H9 (cell line): ENCODE results near the gene RASGRP3. TPM values are rescaled to one million over a fixed set of nuclear protein-coding genes. Genes with fewer than 3 reads are reported as not detected.

Experiments
- DNase-seq: peaks from one replicate; pipeline ENCODE4 v3.0.0-alpha.2; 2017
- H2AFZ ChIP-seq: one replicate; pipeline ENCODE4 v1.6.1; 2013; ENCODE audit warnings: mild to moderate bottlenecking, low read length, control low read depth, moderate library complexity
- H2AK5ac ChIP-seq: 2 replicates; pipeline ENCODE4 v1.6.1; 2013; ENCODE audit warnings: low read length, control low read depth, mixed read lengths; ENCODE audit not compliant: insufficient read length
- H2BK120ac ChIP-seq: one replicate; pipeline ENCODE4 v1.6.1; 2013; ENCODE audit warnings: low read depth, mild to moderate bottlenecking, low read length, control low read depth, inconsistent platforms; ENCODE audit not compliant: poor library complexity, severe bottlenecking
- H2BK12ac ChIP-seq: 2 replicates; pipeline ENCODE4 v1.6.1; 2013; ENCODE audit warnings: low read length, control low read depth, mixed read lengths, low read depth; ENCODE audit not compliant: insufficient read length
- H2BK15ac ChIP-seq: 2 replicates; pipeline ENCODE4 v1.6.1; 2013; ENCODE audit warnings: low read depth, low read length, control low read depth
- H2BK20ac ChIP-seq: one replicate; pipeline ENCODE4 v1.6.1; 2013; ENCODE audit warnings: low read depth, mild to moderate bottlenecking, low read length, control low read depth, inconsistent platforms; ENCODE audit not compliant: poor library complexity, severe bottlenecking
- H2BK5ac ChIP-seq: 2 replicates; pipeline ENCODE4 v1.6.1; 2013; ENCODE audit warnings: low read length, control low read depth, mixed read lengths; ENCODE audit not compliant: insufficient read length
- H3K14ac ChIP-seq: 2 replicates; pipeline ENCODE4 v1.6.1; 2013; ENCODE audit warnings: low read length, control low read depth; ENCODE audit not compliant: insufficient read depth
- H3K18ac ChIP-seq: 2 replicates; pipeline ENCODE4 v1.6.1; 2013; ENCODE audit warnings: low read depth, mild to moderate bottlenecking, mixed read lengths, low read length, control low read depth; ENCODE audit not compliant: insufficient read length
- H3K23ac ChIP-seq: 2 replicates; pipeline ENCODE4 v1.6.1; 2013; ENCODE audit warnings: low read length, control low read depth, mixed read lengths, low read depth; ENCODE audit not compliant: insufficient read length
- H3K23me2 ChIP-seq: 2 replicates; pipeline ENCODE4 v1.6.1; 2013; ENCODE audit warnings: low read depth, mild to moderate bottlenecking, mixed read lengths, low read length, control low read depth; ENCODE audit not compliant: insufficient read length, poor library complexity, severe bottlenecking
- H3K27ac ChIP-seq: 2 replicates; pipeline ENCODE4 v1.5.1; 2013; ENCODE audit warnings: low read length, control low read depth, mixed read lengths, low read depth; ENCODE audit not compliant: insufficient read length
- H3K27me3 ChIP-seq: 2 replicates; pipeline ENCODE4 v1.6.1; 2013; ENCODE audit warnings: low read length, control low read depth, inconsistent platforms; ENCODE audit not compliant: insufficient read depth
- H3K4ac ChIP-seq: 2 replicates; pipeline ENCODE4 v1.6.1; 2013; ENCODE audit warnings: low read depth, mild to moderate bottlenecking, control low read depth, inconsistent platforms, low read length, moderate library complexity
- H3K4me1 ChIP-seq: 2 replicates; pipeline ENCODE4 v1.6.1; 2013; ENCODE audit warnings: low read length, control low read depth, inconsistent platforms; ENCODE audit not compliant: insufficient read depth
- H3K4me2 ChIP-seq: 2 replicates; pipeline ENCODE4 v1.6.1; 2013; ENCODE audit warnings: low read length, control low read depth, mixed read lengths; ENCODE audit not compliant: insufficient read length, insufficient read depth
- H3K56ac ChIP-seq: 2 replicates; pipeline ENCODE4 v1.6.1; 2013; ENCODE audit warnings: low read depth, mild to moderate bottlenecking, mixed read lengths, low read length, control low read depth; ENCODE audit not compliant: insufficient read length
- H3K79me1 ChIP-seq: 2 replicates; pipeline ENCODE4 v1.6.1; 2013; ENCODE audit warnings: low read depth, mild to moderate bottlenecking, moderate library complexity, low read length, control low read depth, inconsistent platforms; ENCODE audit not compliant: insufficient read depth, poor library complexity, severe bottlenecking
- H3K79me2 ChIP-seq: 2 replicates; pipeline ENCODE4 v1.6.1; 2013; ENCODE audit warnings: low read length, control low read depth, inconsistent platforms; ENCODE audit not compliant: insufficient read depth
- H3K9ac ChIP-seq: 2 replicates; pipeline ENCODE4 v1.6.1; 2013; ENCODE audit warnings: low read length, control low read depth, mixed read lengths; ENCODE audit not compliant: insufficient read length; ENCODE audit errors: extremely low read depth
- H3K9me3 ChIP-seq: one replicate; pipeline ENCODE4 v1.6.1; 2013; ENCODE audit warnings: low read depth, low read length, inconsistent platforms; ENCODE audit not compliant: control insufficient read depth
- H3T11ph ChIP-seq: one replicate; pipeline ENCODE4 v1.6.1; 2013; ENCODE audit warnings: mild to moderate bottlenecking, low read length, control low read depth, inconsistent platforms
- H4K20me1 ChIP-seq: one replicate; pipeline ENCODE4 v1.6.1; 2013; ENCODE audit not compliant: control insufficient read depth, insufficient read length, insufficient read depth
- H4K5ac ChIP-seq: 2 replicates; pipeline ENCODE4 v1.6.1; 2013; ENCODE audit warnings: low read depth, mild to moderate bottlenecking, mixed read lengths, low read length, control low read depth; ENCODE audit not compliant: insufficient read length
- H4K8ac ChIP-seq: replicated peaks from 2 replicates; pipeline ENCODE4 v1.6.1; 2013; ENCODE audit warnings: low read length, control low read depth, mixed read lengths, low read depth; ENCODE audit not compliant: insufficient read length
- H4K91ac ChIP-seq: 2 replicates; pipeline ENCODE4 v1.6.1; 2013; ENCODE audit warnings: low read depth, mild to moderate bottlenecking, moderate library complexity, mixed read lengths, low read length, control low read depth; ENCODE audit not compliant: insufficient read length
- H3K27ac Mint-ChIP-seq, 3 experiments: 2 replicates in 2 of 3; 3 replicates in 1 of 3; pipeline ENCODE4 v1.8.0; 2020 to 2021; ENCODE audit warnings: mixed read lengths in 3 of 3, mild to moderate bottlenecking in 1 of 3, moderate library complexity in 1 of 3
- H3K27me3 Mint-ChIP-seq: 2 replicates; pipeline ENCODE4 v1.8.0; 2021; ENCODE audit warnings: low read depth, mild to moderate bottlenecking, moderate library complexity, mixed read lengths
- H3K36me3 Mint-ChIP-seq, 3 experiments: 2 replicates in 2 of 3; 3 replicates in 1 of 3; pipeline ENCODE4 v1.8.0; 2020 to 2021; ENCODE audit warnings: low read depth in 3 of 3, mixed read lengths in 3 of 3; ENCODE audit not compliant: insufficient read depth in 1 of 3
- H3K4me1 Mint-ChIP-seq, 2 experiments: 2 replicates each; pipeline ENCODE4 v1.8.0; 2020; ENCODE audit warnings: mixed read lengths in 2 of 2
- H3K4me3 Mint-ChIP-seq, 2 experiments: 2 replicates in 1 of 2; 3 replicates in 1 of 2; pipeline ENCODE4 v1.8.0; 2020 to 2021; ENCODE audit warnings: mild to moderate bottlenecking in 2 of 2, mixed read lengths in 2 of 2, moderate library complexity in 1 of 2
- H3K9me3 Mint-ChIP-seq, 2 experiments: 2 replicates in 1 of 2; 3 replicates in 1 of 2; pipeline ENCODE4 v1.8.0; 2020; ENCODE audit warnings: mild to moderate bottlenecking in 2 of 2, mixed read lengths in 2 of 2, moderate library complexity in 1 of 2
- WGBS: extraction: QIAGEN DNeasy Blood & Tissue Kit; methylation state at CpG from one replicate; pipeline ENCODE4 v1.1.7; 2013; ENCODE audit warnings: missing lambda C conversion rate, low lambda C conversion rate, mixed read lengths; ENCODE audit not compliant: insufficient read length; ENCODE audit errors: extremely low coverage; 5-methylcytosine and 5-hydroxymethylcytosine counted together
- total RNA-seq: library from RNA; stranded (reverse); gene quantifications from 2 replicates; pipeline ENCODE4 v1.2.1, GENCODE V29; 2021
- TF ChIP-seq, protein P1 (sequence below): fragments of 200-600 bp; sonication (generic); conservative IDR thresholded peaks from 3 replicates; pipeline ENCODE4 v1.8.0; 2021; ENCODE audit warnings: antibody characterized with exemption, mild to moderate bottlenecking

RASGRP3 gene
- total RNA-seq, 1 experiment from 2014 or later, result not detected

- no peaks in the 10 kb centered on the region for H4K20me1 ChIP-seq
- H3K79me1 ChIP-seq, result no peaks in the 10 kb centered on the region
- H3K9me3 ChIP-seq, result no peaks in the 10 kb centered on the region
- no peak overlapping the region for H2BK120ac ChIP-seq
- H2BK15ac ChIP-seq, result no peak overlapping the region
- no peak overlapping the region for H2AFZ ChIP-seq
- no peak overlapping the region for H3T11ph ChIP-seq
- no peak overlapping the region for H3K56ac ChIP-seq
- no peak overlapping the region for H4K91ac ChIP-seq
- no peaks in the 10 kb centered on the region for H3K23me2 ChIP-seq
- no peak overlapping the region for H4K8ac ChIP-seq
- no peak overlapping the region for H2AK5ac ChIP-seq
- no peak overlapping the region for H3K18ac ChIP-seq
- no peaks in the 10 kb centered on the region for H3K27me3 ChIP-seq
- no CpG with 5 or more reads among the region's 1 CpG for WGBS
- no peak overlapping the region for H2BK20ac ChIP-seq
- H3K23ac ChIP-seq, result no peak overlapping the region
- no peak overlapping the region for H3K9ac ChIP-seq
- Mint-ChIP-seq H3K27me3 (no peaks in the 10 kb centered on the region), H3K27ac (no peak overlapping the region), H3K4me1 (peaks cover 7 to 12% of the 10 kb centered on the region in 2 experiments), H3K9me3 (no peaks in the 10 kb centered on the region), H3K36me3 (no peaks in the 10 kb centered on the region), H3K4me3 (no peak overlapping the region)
- no peak overlapping the region for H3K4me2 ChIP-seq
- no peaks in the 10 kb centered on the region for H3K4me1 ChIP-seq
- no peak for DNase-seq
- H3K27ac ChIP-seq, result no peak overlapping the region
- no peaks in the 10 kb centered on the region for H3K79me2 ChIP-seq
- no peak overlapping the region for H2BK5ac ChIP-seq
- no peak overlapping the region for H3K4ac ChIP-seq
- TF ChIP-seq, protein P1, sequence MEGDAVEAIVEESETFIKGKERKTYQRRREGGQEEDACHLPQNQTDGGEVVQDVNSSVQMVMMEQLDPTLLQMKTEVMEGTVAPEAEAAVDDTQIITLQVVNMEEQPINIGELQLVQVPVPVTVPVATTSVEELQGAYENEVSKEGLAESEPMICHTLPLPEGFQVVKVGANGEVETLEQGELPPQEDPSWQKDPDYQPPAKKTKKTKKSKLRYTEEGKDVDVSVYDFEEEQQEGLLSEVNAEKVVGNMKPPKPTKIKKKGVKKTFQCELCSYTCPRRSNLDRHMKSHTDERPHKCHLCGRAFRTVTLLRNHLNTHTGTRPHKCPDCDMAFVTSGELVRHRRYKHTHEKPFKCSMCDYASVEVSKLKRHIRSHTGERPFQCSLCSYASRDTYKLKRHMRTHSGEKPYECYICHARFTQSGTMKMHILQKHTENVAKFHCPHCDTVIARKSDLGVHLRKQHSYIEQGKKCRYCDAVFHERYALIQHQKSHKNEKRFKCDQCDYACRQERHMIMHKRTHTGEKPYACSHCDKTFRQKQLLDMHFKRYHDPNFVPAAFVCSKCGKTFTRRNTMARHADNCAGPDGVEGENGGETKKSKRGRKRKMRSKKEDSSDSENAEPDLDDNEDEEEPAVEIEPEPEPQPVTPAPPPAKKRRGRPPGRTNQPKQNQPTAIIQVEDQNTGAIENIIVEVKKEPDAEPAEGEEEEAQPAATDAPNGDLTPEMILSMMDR, result no peak
- H2BK12ac ChIP-seq, result no peak overlapping the region
- H4K5ac ChIP-seq, result no peak overlapping the region
- no peak overlapping the region for H3K14ac ChIP-seq
These were observed 42.5 kb downstream of the RASGRP3 start for GRCh38 chr2:33518929-33519328.
